GM12878 (cell line): ENCODE measurements around the gene MZT2A. TPM values are rescaled to one million over a fixed set of nuclear protein-coding genes. Genes with fewer than 3 reads are reported as not detected.
"Not testable (repeated sequence)": the region's sequence is repeated elsewhere in the genome, so short reads cannot be mapped to it uniquely, and the experiment has no call there.

Experiments used
- ATAC-seq: fragments of 200-7000 bp; cut with Tn5 transposase; 3 replicates; pipeline ENCODE4 v1.9.1; 2020; ENCODE audit warnings: mild to moderate bottlenecking, moderate library complexity
- Bru-seq: library from RNA; stranded (reverse); fragments of 400-500 nt; gene quantifications from one replicate; lab custom pipeline; 2021; lab: Mats Ljungman, UMichigan
- BruChase-seq, 2 experiments: library from RNA; stranded (reverse); fragments of 400-500 nt; gene quantifications; one replicate each; lab custom pipeline; 2021; lab: Mats Ljungman, UMichigan
- BruUV-seq: library from RNA; stranded (reverse); fragments of 400-500 nt; replicated peaks from 2 replicates; lab custom pipeline; 2021; lab: Mats Ljungman, UMichigan
- CTCF ChIA-PET: fragments of 300-600 bp; sonication (Branson Sonifier 250); formaldehyde crosslinking; extraction: SDS; loops from one replicate; lab custom pipeline; 2021; ENCODE audit warnings: inconsistent platforms; lab: Yijun Ruan, JAX
- POLR2A ChIA-PET: fragments of 350-600 bp; formaldehyde crosslinking; extraction: SDS; loops from one replicate; lab custom pipeline; 2021; ENCODE audit warnings: inconsistent platforms; lab: Charles Lee
- RAD21 ChIA-PET: fragments of 300-600 bp; sonication (Branson Sonifier 250); formaldehyde crosslinking; loops from one replicate; lab custom pipeline; 2023; ENCODE audit warnings: antibody characterized with exemption; ENCODE audit not compliant: unreplicated experiment; lab: Charles Lee
- SMC1A ChIA-PET: fragments of 300-600 bp; sonication (Branson Sonifier 250); formaldehyde crosslinking; loops from one replicate; lab custom pipeline; 2023; ENCODE audit not compliant: unreplicated experiment, uncharacterized antibody; lab: Charles Lee
- DNase-seq: peaks from one replicate; pipeline ENCODE4 v3.0.0-alpha.2; 2011; ENCODE audit warnings: low read depth, low spot score
- FAIRE-seq: peaks from 3 replicates; lab custom pipeline; 2011; peaks lifted over from hg19 to GRCh38; lab: Jason Lieb, UNC
- H2AFZ ChIP-seq: 2 replicates; pipeline ENCODE4 v1.6.0; 2011; ENCODE audit warnings: low read depth, low read length, control low read depth; ENCODE audit not compliant: control insufficient read depth
- H3K27ac ChIP-seq: 2 replicates; pipeline ENCODE4 v1.5.1; 2011; ENCODE audit warnings: control low read depth; ENCODE audit not compliant: control insufficient read depth, insufficient read depth
- H3K27me3 ChIP-seq, 2 experiments: replicated peaks in 1 of 2; 2 replicates each; pipeline versions ENCODE4 v1.6.0 to v1.6.1; 2011; ENCODE audit warnings: low read length in 1 of 2; ENCODE audit not compliant: control insufficient read depth in 2 of 2, insufficient read depth in 2 of 2
- H3K36me3 ChIP-seq, 2 experiments: 2 replicates each; pipeline ENCODE4 v1.5.1; 2011; ENCODE audit warnings: low read length in 1 of 2; ENCODE audit not compliant: control insufficient read depth in 2 of 2, insufficient read depth in 2 of 2
- H3K4me1 ChIP-seq: 2 replicates; pipeline ENCODE4 v1.6.1; 2011; ENCODE audit warnings: mild to moderate bottlenecking, low read length, moderate library complexity, mixed read lengths; ENCODE audit not compliant: control insufficient read depth, insufficient read depth
- H3K4me2 ChIP-seq: 2 replicates; pipeline ENCODE4 v1.6.0; 2011; ENCODE audit warnings: control low read depth; ENCODE audit not compliant: control insufficient read depth, insufficient read depth
- H3K4me3 ChIP-seq: fragments of 200-600 bp; sonication (generic); 2 replicates; pipeline ENCODE4 v1.5.1; 2016
- H3K79me2 ChIP-seq: 2 replicates; pipeline ENCODE4 v1.6.0; 2011; ENCODE audit warnings: low read length; ENCODE audit not compliant: control insufficient read depth, insufficient read depth
- H3K9ac ChIP-seq: 2 replicates; pipeline ENCODE4 v1.8.0; 2011; ENCODE audit warnings: low read length, control low read depth, mixed read lengths; ENCODE audit not compliant: control insufficient read depth, insufficient read depth
- H3K9me3 ChIP-seq: replicated peaks from 3 replicates; pipeline ENCODE4 v1.5.1; 2011; ENCODE audit warnings: mild to moderate bottlenecking, low read length; ENCODE audit not compliant: control insufficient read depth, insufficient read depth
- H4K20me1 ChIP-seq: 2 replicates; pipeline ENCODE4 v1.6.0; 2011; ENCODE audit not compliant: control insufficient read depth, insufficient read depth
- BACH1 ChIP-seq: fragments of 450-650 bp; IDR thresholded peaks from 2 replicates; pipeline ENCODE4 v1.6.1; 2017; ENCODE audit warnings: mild to moderate bottlenecking, borderline replicate concordance
- DPF2 ChIP-seq: fragments of 450-650 bp; IDR thresholded peaks from 2 replicates; pipeline ENCODE4 v1.6.1; 2017; ENCODE audit warnings: mild to moderate bottlenecking
- GATAD2B ChIP-seq: fragments of 450-650 bp; conservative IDR thresholded peaks from 2 replicates; pipeline ENCODE4 v1.6.1; 2017; ENCODE audit warnings: low read depth, mild to moderate bottlenecking, moderate library complexity
- NR2C1 ChIP-seq: fragments of 450-650 bp; IDR thresholded peaks from 2 replicates; pipeline ENCODE4 v1.6.1; 2017; ENCODE audit warnings: antibody characterized with exemption, mild to moderate bottlenecking, moderate library complexity
- NR2F1 ChIP-seq: fragments of 450-650 bp; conservative IDR thresholded peaks from 2 replicates; pipeline ENCODE4 v1.6.1; 2017; ENCODE audit warnings: mild to moderate bottlenecking
- SMARCA5 ChIP-seq: fragments of 450-650 bp; IDR thresholded peaks from 2 replicates; pipeline ENCODE4 v1.6.1; 2017; ENCODE audit warnings: mild to moderate bottlenecking
- WGBS: methylation state at CpG from one replicate; pipeline ENCODE4 v1.1.6; 2016; ENCODE audit warnings: low lambda C conversion rate; ENCODE audit not compliant: insufficient replicate concordance, insufficient coverage; ENCODE audit errors: missing lambda C conversion rate; 5-methylcytosine and 5-hydroxymethylcytosine counted together
- in situ Hi-C: fragments of 300-500 bp; cut with MboI; formaldehyde crosslinking; loops from 9 replicates; pipeline ENCODE4 v1.14.3; 2018; ENCODE audit warnings: mixed read lengths
- intact Hi-C: fragments of 100-400 bp; cut with micrococcal nuclease; formaldehyde crosslinking; loops from one replicate; pipeline ENCODE4 v1.14.2; 2022; ENCODE audit not compliant: unreplicated experiment
- long read RNA-seq, 2 experiments: library from polyadenylated mRNA; unstranded; transcript quantifications; one replicate each; pipeline ENCODE4 v2.0.0, GENCODE V29; 2019 to 2020
- polyA minus RNA-seq, 3 experiments: library from RNA; depleted of rRNA, polyadenylated mRNA; stranded (reverse); fragments of >200 nt; gene quantifications; 2 replicates each; pipeline ENCODE4 v1.2.3, GENCODE V29; 2011
- polyA plus RNA-seq, 11 experiments: library from polyadenylated mRNA; depleted of rRNA in 4 of 11; unstranded in 6 of 11; stranded (reverse) in 5 of 11; fragments of >200 nt; fragmentation: Nextera tagmentation in 4 of 11; fragmentation: Illumina TruSeq in 1 of 11; extraction: Ambion mirVana in 4 of 11; extraction: Trizol in 1 of 11; gene quantifications; 1 replicate in 1 of 11; 2 replicates in 10 of 11; pipeline versions ENCODE4 v1.2.1 to v1.2.3, GENCODE V29; 2011 to 2016; ENCODE audit warnings: inconsistent platforms in 2 of 11, missing spikeins in 2 of 11, low read depth in 1 of 11
- total RNA-seq, 4 experiments: library from RNA; depleted of rRNA in 3 of 4; stranded (reverse); fragments of >200 nt in 3 of 4; fragmentation: Illumina TruSeq in 1 of 4; extraction: Trizol in 1 of 4; gene quantifications; 2 replicates each; pipeline versions ENCODE4 v1.2.1 to v1.2.3, GENCODE V29; 2013 to 2021
- TF ChIP-seq, protein P1 (sequence below): fragments of 450-650 bp; conservative IDR thresholded peaks from 2 replicates; pipeline ENCODE4 v1.6.1; 2017; ENCODE audit warnings: mild to moderate bottlenecking, moderate library complexity
- TF ChIP-seq, protein P2 (sequence below): fragments of 450-650 bp; IDR thresholded peaks from 2 replicates; pipeline ENCODE4 v1.6.1; 2017; ENCODE audit warnings: mild to moderate bottlenecking, moderate library complexity

MZT2A gene, protein sequence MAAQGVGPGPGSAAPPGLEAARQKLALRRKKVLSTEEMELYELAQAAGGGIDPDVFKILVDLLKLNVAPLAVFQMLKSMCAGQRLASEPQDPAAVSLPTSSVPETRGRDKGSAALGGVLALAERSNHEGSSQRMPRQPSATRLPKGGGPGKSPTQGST
- 59.4 and 61.8 TPM in 2 replicates for total RNA-seq (2013; cell fraction: nucleolus; rRNA removed)
- total RNA-seq (2014; rRNA removed) (294 and 325 TPM in 2 replicates), total RNA-seq (2014; rRNA removed; fragmentation: Illumina TruSeq; extraction: Trizol) (41.5 and 56.6 TPM in 2 replicates), total RNA-seq (2021) (263 and 267 TPM in 2 replicates), polyA plus RNA-seq (2011; rRNA removed) (66.4 and 116 TPM in 2 replicates), polyA plus RNA-seq (2014; fragmentation: Illumina TruSeq; extraction: Trizol) (4.8 and 15.6 TPM in 2 replicates), polyA plus RNA-seq (2014; fragmentation: Nextera tagmentation; extraction: Ambion mirVana) (10 to 100 TPM in 1 of 2 experiments, 1 to 10 TPM in 1; 6.3 to 23.7 TPM), polyA plus RNA-seq (2014; rRNA removed) (281 and 354 TPM in 2 replicates), polyA plus RNA-seq (2016; fragmentation: Nextera tagmentation; extraction: Ambion mirVana) (100 to 1,000 TPM; 186 to 231 TPM), polyA minus RNA-seq (2011; rRNA and poly(A)+ RNA removed) (14.8 and 40.5 TPM in 2 replicates), Bru-seq, nascent RNA (percentile 76 among the genes with signal in this experiment), BruChase-seq, experiment 1, labeled RNA remaining after a 6-hour chase (percentile 73 among the genes with signal in this experiment), BruChase-seq, experiment 2, labeled RNA remaining after a 2-hour chase (percentile 69 among the genes with signal in this experiment)
- polyA plus RNA-seq (2011; ENCODE audit: low read depth) = 118 TPM
- polyA plus RNA-seq (2011; cell fraction: cytosol; rRNA removed) = 111 and 247 TPM in 2 replicates
- 81.1 and 84.7 TPM in 2 replicates for polyA plus RNA-seq (2011; cell fraction: nucleus; rRNA removed)
- polyA plus RNA-seq (2012) = 230 and 269 TPM in 2 replicates
- 21.4 and 22.8 TPM in 2 replicates for polyA minus RNA-seq (2011; cell fraction: cytosol; rRNA and poly(A)+ RNA removed)
- polyA minus RNA-seq (2011; cell fraction: nucleus; rRNA and poly(A)+ RNA removed) = 21.6 and 39.8 TPM in 2 replicates
- long read RNA-seq, experiment 1, transcript MZT2A-201 (3 exons, 624 nt) = major isoform, 42 of 54 reads
- long read RNA-seq, experiment 1, partial matches to known transcripts = 9 of 54 reads
- long read RNA-seq, experiment 1, other reads (novel, unspliced or antisense) = 3 of 54 reads
- long read RNA-seq, experiment 2, partial matches to known transcripts = 3 of 6 reads
- long read RNA-seq, experiment 2, other reads (novel, unspliced or antisense) = 2 of 6 reads

DNA sequence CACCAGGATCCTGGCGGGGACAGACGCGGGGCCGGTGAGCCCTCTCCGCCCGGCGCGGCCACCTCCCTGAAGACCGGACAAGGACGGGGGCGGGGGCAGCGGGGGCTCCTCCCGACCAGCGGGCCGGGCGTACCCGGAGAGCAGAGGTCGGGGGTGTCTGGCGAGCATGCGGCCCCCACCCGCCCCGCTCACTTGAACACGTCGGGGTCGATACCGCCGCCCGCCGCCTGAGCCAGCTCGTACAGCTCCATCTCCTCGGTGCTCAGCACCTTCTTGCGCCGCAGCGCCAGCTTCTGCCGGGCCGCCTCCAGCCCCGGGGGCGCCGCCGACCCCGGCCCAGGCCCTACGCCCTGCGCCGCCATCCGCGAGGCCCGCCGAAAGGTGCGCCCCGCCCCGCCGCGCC is at the start of gene MZT2A:
MZT2A (minus strand) TSS at position 383 of the 403 bp plus-strand sequence; CDS start at position 362, 21 bp downstream.
- Histone ChIP-seq H3K27ac (peak within 1 kb of the TSS; percentile 86), H3K79me2 (peaks cover 68% of the 10 kb centered on the region), H3K9ac (peak within 1 kb of the TSS; percentile 85), H3K4me2 (peak within 1 kb of the TSS; percentile 72), H3K4me3 (peak within 1 kb of the TSS; percentile 90), H2AFZ (peak within 1 kb of the TSS; percentile 91)
- intact Hi-C loops = loop anchor here (1.0 to 10.0 kb wide), 5 partner anchors 35 to 397 kb away; partner anchors contain the start of genes CCDC74A and FAM168B
- ChIA-PET CTCF (interaction anchor here (0.9 to 3.8 kb wide), 6 partner anchors 37 to 385 kb away, joined by 3 to 25 read pairs (median 4); partner anchors contain the start of gene CCDC74A), POLR2A (interaction anchor here (1.5 kb wide), 1 partner anchor 335 kb away, joined by 3 read pairs; no protein-coding TSS in a partner anchor)
- H3K27me3 ChIP-seq, H4K20me1 ChIP-seq, SMC1A ChIA-PET, H3K4me1 ChIP-seq, DNase-seq, H3K9me3 ChIP-seq, FAIRE-seq, RAD21 ChIA-PET, in situ Hi-C loops, BruUV-seq, H3K36me3 ChIP-seq: not testable (repeated sequence)
- 1% methylated on average over 28 of the region's 53 CpGs for WGBS
- ATAC-seq = peak; percentile 3
- peak; percentile 57; the same call in 1 of the 2 replicates for TF ChIP-seq NR2F1
- TF ChIP-seq, protein P1, sequence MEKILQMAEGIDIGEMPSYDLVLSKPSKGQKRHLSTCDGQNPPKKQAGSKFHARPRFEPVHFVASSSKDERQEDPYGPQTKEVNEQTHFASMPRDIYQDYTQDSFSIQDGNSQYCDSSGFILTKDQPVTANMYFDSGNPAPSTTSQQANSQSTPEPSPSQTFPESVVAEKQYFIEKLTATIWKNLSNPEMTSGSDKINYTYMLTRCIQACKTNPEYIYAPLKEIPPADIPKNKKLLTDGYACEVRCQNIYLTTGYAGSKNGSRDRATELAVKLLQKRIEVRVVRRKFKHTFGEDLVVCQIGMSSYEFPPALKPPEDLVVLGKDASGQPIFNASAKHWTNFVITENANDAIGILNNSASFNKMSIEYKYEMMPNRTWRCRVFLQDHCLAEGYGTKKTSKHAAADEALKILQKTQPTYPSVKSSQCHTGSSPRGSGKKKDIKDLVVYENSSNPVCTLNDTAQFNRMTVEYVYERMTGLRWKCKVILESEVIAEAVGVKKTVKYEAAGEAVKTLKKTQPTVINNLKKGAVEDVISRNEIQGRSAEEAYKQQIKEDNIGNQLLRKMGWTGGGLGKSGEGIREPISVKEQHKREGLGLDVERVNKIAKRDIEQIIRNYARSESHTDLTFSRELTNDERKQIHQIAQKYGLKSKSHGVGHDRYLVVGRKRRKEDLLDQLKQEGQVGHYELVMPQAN = peak; percentile 38; the same call in 1 of the 2 replicates
- TF ChIP-seq GATAD2B = peak; percentile 71; the same call in 1 of the 2 replicates
- TF ChIP-seq, protein P2, sequence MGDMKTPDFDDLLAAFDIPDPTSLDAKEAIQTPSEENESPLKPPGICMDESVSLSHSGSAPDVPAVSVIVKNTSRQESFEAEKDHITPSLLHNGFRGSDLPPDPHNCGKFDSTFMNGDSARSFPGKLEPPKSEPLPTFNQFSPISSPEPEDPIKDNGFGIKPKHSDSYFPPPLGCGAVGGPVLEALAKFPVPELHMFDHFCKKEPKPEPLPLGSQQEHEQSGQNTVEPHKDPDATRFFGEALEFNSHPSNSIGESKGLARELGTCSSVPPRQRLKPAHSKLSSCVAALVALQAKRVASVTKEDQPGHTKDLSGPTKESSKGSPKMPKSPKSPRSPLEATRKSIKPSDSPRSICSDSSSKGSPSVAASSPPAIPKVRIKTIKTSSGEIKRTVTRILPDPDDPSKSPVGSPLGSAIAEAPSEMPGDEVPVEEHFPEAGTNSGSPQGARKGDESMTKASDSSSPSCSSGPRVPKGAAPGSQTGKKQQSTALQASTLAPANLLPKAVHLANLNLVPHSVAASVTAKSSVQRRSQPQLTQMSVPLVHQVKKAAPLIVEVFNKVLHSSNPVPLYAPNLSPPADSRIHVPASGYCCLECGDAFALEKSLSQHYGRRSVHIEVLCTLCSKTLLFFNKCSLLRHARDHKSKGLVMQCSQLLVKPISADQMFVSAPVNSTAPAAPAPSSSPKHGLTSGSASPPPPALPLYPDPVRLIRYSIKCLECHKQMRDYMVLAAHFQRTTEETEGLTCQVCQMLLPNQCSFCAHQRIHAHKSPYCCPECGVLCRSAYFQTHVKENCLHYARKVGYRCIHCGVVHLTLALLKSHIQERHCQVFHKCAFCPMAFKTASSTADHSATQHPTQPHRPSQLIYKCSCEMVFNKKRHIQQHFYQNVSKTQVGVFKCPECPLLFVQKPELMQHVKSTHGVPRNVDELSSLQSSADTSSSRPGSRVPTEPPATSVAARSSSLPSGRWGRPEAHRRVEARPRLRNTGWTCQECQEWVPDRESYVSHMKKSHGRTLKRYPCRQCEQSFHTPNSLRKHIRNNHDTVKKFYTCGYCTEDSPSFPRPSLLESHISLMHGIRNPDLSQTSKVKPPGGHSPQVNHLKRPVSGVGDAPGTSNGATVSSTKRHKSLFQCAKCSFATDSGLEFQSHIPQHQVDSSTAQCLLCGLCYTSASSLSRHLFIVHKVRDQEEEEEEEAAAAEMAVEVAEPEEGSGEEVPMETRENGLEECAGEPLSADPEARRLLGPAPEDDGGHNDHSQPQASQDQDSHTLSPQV = peak; percentile 44; the same call in 1 of the 2 replicates
- TF ChIP-seq BACH1 = peak; percentile 57; the same call in 1 of the 2 replicates
- peak; percentile 22; the same call in 1 of the 2 replicates for TF ChIP-seq NR2C1
- peak; percentile 41; the same call in 1 of the 2 replicates for TF ChIP-seq DPF2
- TF ChIP-seq SMARCA5 = 0 out of 2 replicates have a peak, but pooled peaks have one; percentile 95
